PC-3 (cell line): ENCODE data around the gene VAV3. TPM values are rescaled to one million over a fixed set of nuclear protein-coding genes. Genes with fewer than 3 reads are reported as not detected.
A peak's percentile ranks its signal among the peaks of the same experiment; 100 is the strongest.

Experiments
- ATAC-seq: fragments of 200-7000 bp; cut with Tn5 transposase; 2 replicates; pipeline ENCODE4 v1.9.1; 2020; ENCODE audit warnings: mild to moderate bottlenecking, moderate library complexity
- BruUV-seq: library from RNA; stranded (reverse); fragments of 400-500 nt; replicated peaks from 2 replicates; lab custom pipeline; 2021; lab: Mats Ljungman, UMichigan
- CTCF ChIA-PET: fragments of 300-600 bp; sonication (Branson Sonifier 250); formaldehyde crosslinking; loops from one replicate; lab custom pipeline; 2022; ENCODE audit warnings: antibody characterized with exemption; lab: Charles Lee
- POLR2A ChIA-PET: fragments of 300-600 bp; sonication (Branson Sonifier 250); formaldehyde crosslinking; loops from one replicate; lab custom pipeline; 2022; ENCODE audit warnings: antibody characterized with exemption; ENCODE audit not compliant: unreplicated experiment; lab: Charles Lee
- DNase-seq: peaks from one replicate; pipeline ENCODE4 v3.0.0-alpha.2; 2015
- H2AFZ ChIP-seq: fragments of 300-600 bp; sonication (generic); 2 replicates; pipeline ENCODE4 v1.6.0; 2016; ENCODE audit warnings: antibody characterized with exemption, low read length
- H3F3A ChIP-seq: fragments of 300-600 bp; sonication (generic); one replicate; pipeline ENCODE4 v1.6.0; 2017; ENCODE audit warnings: antibody characterized with exemption, low read length, control low read depth, mild to moderate bottlenecking; ENCODE audit not compliant: unreplicated experiment
- H3K27ac ChIP-seq: fragments of 300-600 bp; sonication (generic); 2 replicates; pipeline ENCODE4 v1.5.1; 2016; ENCODE audit warnings: mild to moderate bottlenecking, low read length
- H3K27me3 ChIP-seq: fragments of 300-600 bp; sonication (generic); 2 replicates; pipeline ENCODE4 v1.6.1; 2016; ENCODE audit warnings: low read length, mixed read lengths
- H3K36me3 ChIP-seq: fragments of 300-600 bp; sonication (generic); 2 replicates; pipeline ENCODE4 v1.6.1; 2016; ENCODE audit warnings: low read depth, mixed run types, low read length, mixed read lengths
- H3K4me1 ChIP-seq: fragments of 300-600 bp; sonication (generic); 2 replicates; pipeline ENCODE4 v1.5.1; 2016; ENCODE audit warnings: low read length; ENCODE audit not compliant: insufficient read depth
- H3K4me2 ChIP-seq: fragments of 300-600 bp; sonication (generic); 2 replicates; pipeline ENCODE4 v1.6.0; 2016; ENCODE audit warnings: low read length
- H3K4me3 ChIP-seq: fragments of 300-600 bp; sonication (generic); 2 replicates; pipeline ENCODE4 v1.5.1; 2016; ENCODE audit warnings: mild to moderate bottlenecking, low read length, mixed read lengths
- H3K79me2 ChIP-seq: fragments of 300-600 bp; sonication (generic); 2 replicates; pipeline ENCODE4 v1.6.1; 2017; ENCODE audit warnings: low read length, mixed read lengths
- H3K9ac ChIP-seq: fragments of 300-600 bp; sonication (generic); 2 replicates; pipeline ENCODE4 v1.6.0; 2016; ENCODE audit warnings: mild to moderate bottlenecking, low read length
- H3K9me2 ChIP-seq: fragments of 300-600 bp; sonication (generic); replicated peaks from 2 replicates; pipeline ENCODE4 v1.6.1; 2016; ENCODE audit warnings: mixed run types, low read length, mixed read lengths
- H3K9me3 ChIP-seq: fragments of 300-600 bp; sonication (generic); 2 replicates; pipeline ENCODE4 v1.6.1; 2016; ENCODE audit warnings: low read length, mixed read lengths
- H4K20me1 ChIP-seq: fragments of 300-600 bp; sonication (generic); 2 replicates; pipeline ENCODE4 v1.6.1; 2016; ENCODE audit warnings: low read length, mixed read lengths
- EZH2 ChIP-seq: fragments of 300-600 bp; sonication (generic); IDR thresholded peaks from one replicate; pipeline ENCODE4 v1.6.1; 2017; ENCODE audit warnings: antibody characterized with exemption, mild to moderate bottlenecking, low read length; ENCODE audit not compliant: unreplicated experiment
- EZH2phosphoT487 ChIP-seq: fragments of 300-600 bp; sonication (generic); IDR thresholded peaks from 2 replicates; pipeline ENCODE4 v1.6.1; 2018; ENCODE audit warnings: mild to moderate bottlenecking, antibody characterized with exemption, low read length, borderline replicate concordance
- intact Hi-C: fragments of 100-400 bp; cut with micrococcal nuclease; formaldehyde crosslinking; loops from 2 replicates; pipeline ENCODE4 v1.9.0; 2023
- total RNA-seq: library from RNA; depleted of rRNA; stranded (reverse); fragments of >200 nt; gene quantifications from 2 replicates; pipeline ENCODE4 v1.2.3, GENCODE V29; 2014
- TF ChIP-seq, protein P1 (sequence below): fragments of 300-600 bp; sonication (generic); conservative IDR thresholded peaks from 2 replicates; pipeline ENCODE4 v1.5.1; 2017; ENCODE audit warnings: antibody characterized with exemption, low read depth, mild to moderate bottlenecking, low read length

VAV3 gene
- total RNA-seq, 1 experiment from 2014 or later = 0.73 TPM

GRCh38 chr1:107897438-107898345, 67.3 kb downstream of the VAV3 start:
- intact Hi-C loops = loop anchor here (2.0 kb wide), 1 partner anchor 227 kb away; no protein-coding TSS in a partner anchor
- Histone ChIP-seq H3K79me2 (no peaks in the 10 kb centered on the region), H4K20me1 (no peaks in the 10 kb centered on the region), H3K9ac (no peak overlapping the region), H2AFZ (no peak overlapping the region), H3F3A (no peaks in the 10 kb centered on the region), H3K27ac (no peak overlapping the region), H3K9me2 (no peaks in the 10 kb centered on the region), H3K4me1 (no peaks in the 10 kb centered on the region), H3K4me2 (no peak overlapping the region), H3K9me3 (no peaks in the 10 kb centered on the region), H3K27me3 (no peaks in the 10 kb centered on the region), H3K36me3 (no peaks in the 10 kb centered on the region), H3K4me3 (no peak overlapping the region)
- CTCF ChIA-PET = interaction anchor here (0.6 kb wide), 1 partner anchor 42 kb away, joined by 3 read pairs; no protein-coding TSS in a partner anchor
- DNase-seq = no peak
- POLR2A ChIA-PET = no interaction called here
- TF ChIP-seq, protein P1, sequence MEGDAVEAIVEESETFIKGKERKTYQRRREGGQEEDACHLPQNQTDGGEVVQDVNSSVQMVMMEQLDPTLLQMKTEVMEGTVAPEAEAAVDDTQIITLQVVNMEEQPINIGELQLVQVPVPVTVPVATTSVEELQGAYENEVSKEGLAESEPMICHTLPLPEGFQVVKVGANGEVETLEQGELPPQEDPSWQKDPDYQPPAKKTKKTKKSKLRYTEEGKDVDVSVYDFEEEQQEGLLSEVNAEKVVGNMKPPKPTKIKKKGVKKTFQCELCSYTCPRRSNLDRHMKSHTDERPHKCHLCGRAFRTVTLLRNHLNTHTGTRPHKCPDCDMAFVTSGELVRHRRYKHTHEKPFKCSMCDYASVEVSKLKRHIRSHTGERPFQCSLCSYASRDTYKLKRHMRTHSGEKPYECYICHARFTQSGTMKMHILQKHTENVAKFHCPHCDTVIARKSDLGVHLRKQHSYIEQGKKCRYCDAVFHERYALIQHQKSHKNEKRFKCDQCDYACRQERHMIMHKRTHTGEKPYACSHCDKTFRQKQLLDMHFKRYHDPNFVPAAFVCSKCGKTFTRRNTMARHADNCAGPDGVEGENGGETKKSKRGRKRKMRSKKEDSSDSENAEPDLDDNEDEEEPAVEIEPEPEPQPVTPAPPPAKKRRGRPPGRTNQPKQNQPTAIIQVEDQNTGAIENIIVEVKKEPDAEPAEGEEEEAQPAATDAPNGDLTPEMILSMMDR = peak; percentile 25; the same call in 1 of the 2 replicates
- no peak for TF ChIP-seq EZH2phosphoT487
- no TSS peak for BruUV-seq
- ATAC-seq = no peak

- intact Hi-C loops = no loop called here
- H4K20me1 ChIP-seq = no peaks in the 10 kb centered on the region
- no peak overlapping the region for H3K27ac ChIP-seq
- H3K9me2 ChIP-seq = no peaks in the 10 kb centered on the region
- no peaks in the 10 kb centered on the region for H3K36me3 ChIP-seq
- H3K27me3 ChIP-seq = no peaks in the 10 kb centered on the region
- POLR2A ChIA-PET = no interaction called here
- H3F3A ChIP-seq = no peaks in the 10 kb centered on the region
- no peaks in the 10 kb centered on the region for H3K4me1 ChIP-seq
- H2AFZ ChIP-seq = no peak overlapping the region
- no peaks in the 10 kb centered on the region for H3K9me3 ChIP-seq
- ATAC-seq (no peak), DNase-seq (no peak)
- no TSS peak for BruUV-seq
- no peak overlapping the region for H3K4me2 ChIP-seq
- H3K79me2 ChIP-seq = no peaks in the 10 kb centered on the region
- H3K9ac ChIP-seq = no peak overlapping the region
- TF ChIP-seq, protein P1 = no peak
- no peak for TF ChIP-seq EZH2
- no peak for TF ChIP-seq EZH2phosphoT487
- CTCF ChIA-PET = no interaction called here
- no peak overlapping the region for H3K4me3 ChIP-seq
Measured at GRCh38 chr1:107896936-107897335, 68.0 kb downstream of the VAV3 start.

DNA sequence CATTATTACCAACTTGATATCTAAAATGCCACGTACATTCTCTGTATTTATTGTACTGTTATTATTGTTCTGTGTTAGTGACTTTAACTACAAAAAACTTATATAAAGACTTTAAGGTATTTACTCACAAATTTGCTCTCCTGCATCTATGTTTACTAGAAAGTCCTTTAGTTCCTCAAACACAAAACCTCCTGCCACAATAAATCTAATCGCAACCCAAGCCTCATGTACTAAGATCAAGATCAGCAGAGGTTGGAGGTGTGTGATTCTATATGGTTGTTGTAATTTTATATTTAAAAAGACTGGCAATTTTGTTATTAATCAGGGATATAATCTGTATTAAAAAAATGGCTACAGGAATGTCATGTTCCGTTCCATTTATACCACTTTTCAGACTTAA, 68.6 kb downstream of the VAV3 start:
- no peak for DNase-seq
- Histone ChIP-seq H2AFZ (no peak overlapping the region), H3K79me2 (no peaks in the 10 kb centered on the region), H3F3A (no peaks in the 10 kb centered on the region), H3K9me2 (no peaks in the 10 kb centered on the region), H4K20me1 (no peaks in the 10 kb centered on the region), H3K4me3 (no peak overlapping the region), H3K9me3 (no peaks in the 10 kb centered on the region), H3K36me3 (no peaks in the 10 kb centered on the region), H3K9ac (no peak overlapping the region), H3K4me1 (no peaks in the 10 kb centered on the region), H3K27me3 (no peaks in the 10 kb centered on the region), H3K27ac (no peak overlapping the region), H3K4me2 (no peak overlapping the region)
- ChIA-PET CTCF (no interaction called here), POLR2A (no interaction called here)
- no TSS peak for BruUV-seq
- TF ChIP-seq, protein P1 = no peak
- no peak for TF ChIP-seq EZH2phosphoT487
- no peak for TF ChIP-seq EZH2
- intact Hi-C loops = no loop called here
- no peak for ATAC-seq
